HepG2 (cell line): ENCODE data around the gene IGF2.

Source experiments
- CHD4 ChIP-seq: fragments of 200-600 bp; sonication (generic); IDR thresholded peaks from 2 replicates; pipeline ENCODE4 v1.7.0; 2017; ENCODE audit warnings: mild to moderate bottlenecking, low read length, borderline replicate concordance
- GTF2F1 ChIP-seq: fragments of 150-350 bp; IDR thresholded peaks from 2 replicates; pipeline ENCODE4 v1.6.1; 2014; ENCODE audit warnings: low read length
- POLR2AphosphoS5 ChIP-seq: IDR thresholded peaks from 2 replicates; pipeline ENCODE4 v1.6.1; 2012; ENCODE audit warnings: low read depth, low read length

DNA sequence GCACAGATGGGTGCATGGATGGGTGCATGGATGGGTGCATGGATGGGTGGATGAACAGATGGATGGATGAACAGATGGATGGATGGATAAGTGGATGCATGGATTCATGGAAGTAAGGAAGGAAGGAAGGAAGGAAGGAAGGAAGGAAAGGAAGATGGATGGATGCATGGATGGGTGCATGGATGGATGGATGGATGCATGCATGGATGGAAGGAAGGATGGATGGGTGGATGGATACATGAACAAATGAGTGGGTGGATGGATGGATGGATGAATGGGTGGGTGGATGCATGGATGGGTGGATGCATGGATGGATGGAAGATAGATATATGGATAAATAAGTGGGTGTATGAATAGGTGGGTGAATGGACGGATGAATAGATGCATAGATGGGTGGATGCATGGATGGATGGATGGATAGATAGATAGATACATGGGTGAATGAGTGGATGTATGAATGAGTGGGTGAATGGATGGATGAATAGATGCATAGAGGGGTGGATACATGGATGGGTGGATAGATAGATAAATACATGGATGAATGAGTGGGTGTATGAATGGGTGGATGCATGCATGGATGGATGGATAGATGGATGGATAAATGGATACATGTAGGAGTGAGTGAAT lies 32.5 kb downstream of the IGF2 start:
- TF ChIP-seq GTF2F1 (no peak), CHD4 (no peak), POLR2AphosphoS5 (no peak)
